ENCODE results near the gene PTPRE.

- TF ChIP-seq POLR2A (IDR thresholded peaks at IDR 0.05; ENCODE audit: extremely low read depth, insufficient read length), result no peak
- TF ChIP-seq, protein P1, sequence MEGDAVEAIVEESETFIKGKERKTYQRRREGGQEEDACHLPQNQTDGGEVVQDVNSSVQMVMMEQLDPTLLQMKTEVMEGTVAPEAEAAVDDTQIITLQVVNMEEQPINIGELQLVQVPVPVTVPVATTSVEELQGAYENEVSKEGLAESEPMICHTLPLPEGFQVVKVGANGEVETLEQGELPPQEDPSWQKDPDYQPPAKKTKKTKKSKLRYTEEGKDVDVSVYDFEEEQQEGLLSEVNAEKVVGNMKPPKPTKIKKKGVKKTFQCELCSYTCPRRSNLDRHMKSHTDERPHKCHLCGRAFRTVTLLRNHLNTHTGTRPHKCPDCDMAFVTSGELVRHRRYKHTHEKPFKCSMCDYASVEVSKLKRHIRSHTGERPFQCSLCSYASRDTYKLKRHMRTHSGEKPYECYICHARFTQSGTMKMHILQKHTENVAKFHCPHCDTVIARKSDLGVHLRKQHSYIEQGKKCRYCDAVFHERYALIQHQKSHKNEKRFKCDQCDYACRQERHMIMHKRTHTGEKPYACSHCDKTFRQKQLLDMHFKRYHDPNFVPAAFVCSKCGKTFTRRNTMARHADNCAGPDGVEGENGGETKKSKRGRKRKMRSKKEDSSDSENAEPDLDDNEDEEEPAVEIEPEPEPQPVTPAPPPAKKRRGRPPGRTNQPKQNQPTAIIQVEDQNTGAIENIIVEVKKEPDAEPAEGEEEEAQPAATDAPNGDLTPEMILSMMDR (IDR thresholded peaks at IDR 0.05; ENCODE audit: low read depth, low read length), result no peak
Observed at GRCh38 chr10:128031216-128031615, 124.3 kb downstream of the PTPRE start.
